ENCODE measurements around the gene ABHD12B. TPM values are rescaled to one million over a fixed set of nuclear protein-coding genes. Genes with fewer than 3 reads are reported as not detected.
"Not testable (repeated sequence)": the region's sequence is repeated elsewhere in the genome, so short reads cannot be mapped to it uniquely, and the experiment has no call there.

Gene ABHD12B
- total RNA-seq, 2 donors from 2014 or later: not detected

DNA sequence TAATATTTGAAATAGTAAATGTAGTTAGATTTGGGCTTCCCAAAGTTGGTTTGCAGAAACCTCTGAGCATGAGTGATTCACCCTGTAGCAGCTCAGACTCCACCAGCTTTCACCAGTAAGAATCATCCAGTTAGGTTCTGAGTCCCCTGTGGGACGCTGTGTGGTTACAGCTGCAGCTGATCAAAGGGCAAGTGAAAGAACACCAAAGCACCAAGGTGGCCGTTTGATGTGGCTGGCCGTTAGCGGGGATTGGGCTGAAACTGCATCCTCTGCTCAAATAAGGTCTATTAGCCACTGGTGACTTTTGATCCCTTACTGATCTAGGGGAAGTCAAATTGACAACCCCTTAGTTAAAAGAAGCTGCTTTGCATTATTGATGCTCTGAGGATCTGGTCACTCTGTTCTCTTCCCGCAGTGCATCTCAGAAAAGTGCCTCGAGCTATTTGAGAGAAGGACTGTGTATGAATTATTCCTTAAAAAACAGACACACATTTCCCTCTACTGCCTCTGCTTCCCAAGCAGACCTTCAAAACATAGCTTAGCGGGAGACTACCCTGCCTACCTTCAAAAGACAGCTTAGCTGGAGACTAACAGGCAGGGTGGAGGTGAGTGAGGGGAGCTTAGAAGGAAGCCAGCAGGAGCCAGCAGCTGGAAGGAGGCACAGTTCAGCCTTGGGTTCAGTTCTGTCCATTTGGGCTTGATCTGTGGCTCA, 3.7 kb downstream of the ABHD12B start:
- ATAC-seq (ENCODE audit: insufficient number of reproducible peaks, low FRiP score, low read depth) (no peak), DNase-seq (ENCODE audit: low spot score) (no peak)
- Histone ChIP-seq H3K4me1 (ENCODE audit: control insufficient read depth in 1 of 2, low read depth in 2 of 2) (peaks cover 0 to 4% of the 10 kb centered on the region in 2 donors), H3K36me3 (no peaks in the 10 kb centered on the region), H3K4me3 (no peak overlapping the region), H3K9me3 (no peaks in the 10 kb centered on the region), H3K27ac (no peak overlapping the region), H3K27me3 (replicated peaks; ENCODE audit: insufficient read depth) (peaks cover 7% of the 10 kb centered on the region)
- TF ChIP-seq, protein P1, sequence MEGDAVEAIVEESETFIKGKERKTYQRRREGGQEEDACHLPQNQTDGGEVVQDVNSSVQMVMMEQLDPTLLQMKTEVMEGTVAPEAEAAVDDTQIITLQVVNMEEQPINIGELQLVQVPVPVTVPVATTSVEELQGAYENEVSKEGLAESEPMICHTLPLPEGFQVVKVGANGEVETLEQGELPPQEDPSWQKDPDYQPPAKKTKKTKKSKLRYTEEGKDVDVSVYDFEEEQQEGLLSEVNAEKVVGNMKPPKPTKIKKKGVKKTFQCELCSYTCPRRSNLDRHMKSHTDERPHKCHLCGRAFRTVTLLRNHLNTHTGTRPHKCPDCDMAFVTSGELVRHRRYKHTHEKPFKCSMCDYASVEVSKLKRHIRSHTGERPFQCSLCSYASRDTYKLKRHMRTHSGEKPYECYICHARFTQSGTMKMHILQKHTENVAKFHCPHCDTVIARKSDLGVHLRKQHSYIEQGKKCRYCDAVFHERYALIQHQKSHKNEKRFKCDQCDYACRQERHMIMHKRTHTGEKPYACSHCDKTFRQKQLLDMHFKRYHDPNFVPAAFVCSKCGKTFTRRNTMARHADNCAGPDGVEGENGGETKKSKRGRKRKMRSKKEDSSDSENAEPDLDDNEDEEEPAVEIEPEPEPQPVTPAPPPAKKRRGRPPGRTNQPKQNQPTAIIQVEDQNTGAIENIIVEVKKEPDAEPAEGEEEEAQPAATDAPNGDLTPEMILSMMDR (IDR thresholded peaks at IDR 0.05): no peak

DNA sequence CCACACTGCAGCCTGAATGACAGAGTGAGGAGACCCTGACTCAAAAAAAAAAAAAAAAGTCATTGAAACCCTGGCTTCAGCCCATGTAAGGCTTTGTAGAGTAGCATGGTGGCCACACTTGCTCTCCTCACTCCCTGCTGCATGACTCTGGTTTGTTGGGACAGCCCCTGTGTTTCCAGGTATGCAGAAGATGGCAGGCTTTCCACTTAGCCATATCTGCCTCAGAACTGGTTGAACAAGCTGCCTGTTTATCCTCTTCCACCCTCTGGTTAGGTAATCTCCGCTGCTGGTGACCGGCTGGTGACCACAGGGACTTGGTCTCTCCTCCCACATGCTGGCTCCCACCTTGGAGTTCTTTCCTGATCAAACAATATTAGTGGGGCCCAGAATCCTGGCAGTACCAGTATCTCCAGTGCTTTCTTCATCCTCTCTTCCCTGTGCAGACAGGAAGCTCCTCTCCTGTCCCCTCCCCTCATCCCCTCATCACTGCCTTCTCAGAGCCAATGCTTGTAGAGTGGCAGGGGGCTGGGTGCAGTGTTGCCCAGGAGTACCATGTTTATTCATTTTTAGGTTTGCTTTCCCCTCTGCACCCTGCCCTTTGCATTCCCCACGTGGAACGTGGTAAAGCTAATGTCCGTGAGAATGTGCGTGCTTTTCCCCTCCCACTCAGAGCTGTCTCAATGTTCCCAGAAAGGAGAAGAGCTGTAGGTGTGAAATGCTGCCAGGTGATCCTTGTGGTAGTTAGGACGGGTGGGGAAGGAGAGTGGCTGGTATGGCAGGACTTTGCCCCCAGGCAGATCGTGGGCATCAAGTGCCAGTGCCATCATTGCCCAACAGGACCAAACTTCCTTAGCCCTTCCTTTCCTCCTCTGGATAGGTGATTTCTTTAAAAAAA, 11.3 kb downstream of the ABHD12B start:
- DNase-seq (ENCODE audit: low spot score) (no peak), ATAC-seq (ENCODE audit: insufficient number of reproducible peaks, low FRiP score, low read depth) (no peak)
- no peaks in the 10 kb centered on the region for H3K4me1 ChIP-seq (ENCODE audit: control insufficient read depth in 1 of 2, low read depth in 2 of 2)
- no peak overlapping the region for H3K27ac ChIP-seq
- H3K36me3 ChIP-seq: no peaks in the 10 kb centered on the region
- H3K4me3 ChIP-seq: no peak overlapping the region
- no peaks in the 10 kb centered on the region for H3K9me3 ChIP-seq
- TF ChIP-seq, protein P1 (IDR thresholded peaks at IDR 0.05): no peak
- no peaks in the 10 kb centered on the region for H3K27me3 ChIP-seq (replicated peaks; ENCODE audit: insufficient read depth)

DNA sequence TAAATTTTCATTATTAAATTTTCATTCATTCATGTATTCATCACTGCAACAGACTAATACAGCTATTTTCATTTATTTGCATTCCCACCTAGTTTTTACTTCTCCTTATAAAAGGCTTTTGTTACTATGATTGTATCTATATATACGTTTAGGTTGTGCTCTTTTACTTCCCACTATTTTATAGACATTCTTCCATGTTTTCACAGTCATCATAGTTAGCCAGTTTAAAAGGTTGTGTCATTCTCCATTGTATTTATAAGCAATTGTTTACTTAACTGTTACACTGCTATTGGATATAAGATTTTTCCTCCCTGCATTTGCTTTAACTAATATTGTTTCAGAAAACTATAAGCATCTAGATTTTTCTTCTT, 12.0 kb downstream of the ABHD12B start:
- TF ChIP-seq, protein P1 (IDR thresholded peaks at IDR 0.05): no peak
- Histone ChIP-seq H3K27ac (no peak overlapping the region), H3K9me3 (no peaks in the 10 kb centered on the region), H3K4me1 (ENCODE audit: control insufficient read depth in 1 of 2, low read depth in 2 of 2) (no peaks in the 10 kb centered on the region), H3K36me3 (no peaks in the 10 kb centered on the region), H3K27me3 (replicated peaks; ENCODE audit: insufficient read depth) (no peaks in the 10 kb centered on the region), H3K4me3 (no peak overlapping the region)
- DNase-seq (ENCODE audit: low spot score) (no peak), ATAC-seq (ENCODE audit: insufficient number of reproducible peaks, low FRiP score, low read depth) (no peak)

DNA sequence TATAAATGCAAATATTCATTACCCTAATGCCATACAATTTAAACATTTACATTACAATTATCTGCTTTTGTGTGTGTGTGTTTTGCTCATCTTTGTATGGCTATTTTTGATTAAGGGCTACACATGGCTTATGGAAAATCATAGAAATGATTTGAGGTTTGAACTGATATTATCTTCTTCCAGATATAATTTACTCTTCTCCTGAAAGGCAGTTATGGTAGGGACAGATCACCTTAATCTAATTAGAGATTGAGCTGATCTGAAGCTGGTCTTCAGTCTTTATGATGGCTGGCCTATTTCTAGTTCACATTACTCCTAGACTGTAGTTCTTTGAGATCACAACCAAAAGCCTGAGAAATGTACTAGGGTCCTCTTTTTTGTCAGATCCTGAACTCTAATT, 15.6 kb downstream of the ABHD12B start:
- H3K27me3 ChIP-seq (replicated peaks; ENCODE audit: insufficient read depth): no peaks in the 10 kb centered on the region
- DNase-seq (ENCODE audit: low spot score) (no peak), ATAC-seq (ENCODE audit: insufficient number of reproducible peaks, low FRiP score, low read depth) (no peak)
- H3K9me3 ChIP-seq: no peaks in the 10 kb centered on the region
- H3K36me3 ChIP-seq: no peaks in the 10 kb centered on the region
- no peak overlapping the region for H3K4me3 ChIP-seq
- H3K4me1 ChIP-seq (ENCODE audit: control insufficient read depth in 1 of 2, low read depth in 2 of 2): no peaks in the 10 kb centered on the region
- TF ChIP-seq, protein P1 (IDR thresholded peaks at IDR 0.05): no peak
- no peak overlapping the region for H3K27ac ChIP-seq

DNA sequence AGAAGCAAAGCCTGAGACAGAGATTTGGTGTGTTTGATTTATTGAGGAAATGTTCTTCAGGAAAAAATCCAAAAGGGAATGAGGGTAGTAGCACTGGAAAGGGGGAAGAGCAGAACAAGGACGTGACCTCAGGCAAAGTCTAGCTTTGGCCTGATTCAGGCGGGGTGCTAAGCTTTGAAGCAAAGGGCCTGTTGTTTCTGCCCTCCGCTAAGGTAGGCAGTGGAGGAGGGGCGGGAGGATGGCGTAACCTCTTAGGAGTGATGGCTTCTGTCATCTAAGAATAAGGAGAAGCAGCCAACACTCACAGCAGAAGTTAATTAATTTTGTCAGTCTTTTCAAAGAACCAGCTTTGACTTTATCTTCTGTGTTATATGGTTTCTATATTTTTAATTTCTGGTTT, 20.4 kb downstream of the ABHD12B start:
- H3K27me3 ChIP-seq (replicated peaks; ENCODE audit: insufficient read depth): no peaks in the 10 kb centered on the region
- H3K9me3 ChIP-seq: no peaks in the 10 kb centered on the region
- H3K4me3 ChIP-seq: no peak overlapping the region
- H3K36me3 ChIP-seq: no peaks in the 10 kb centered on the region
- TF ChIP-seq, protein P1 (IDR thresholded peaks at IDR 0.05): no peak
- H3K27ac ChIP-seq: no peak overlapping the region
- no peaks in the 10 kb centered on the region for H3K4me1 ChIP-seq (ENCODE audit: control insufficient read depth in 1 of 2, low read depth in 2 of 2)
- ATAC-seq (ENCODE audit: insufficient number of reproducible peaks, low FRiP score, low read depth) (no peak), DNase-seq (ENCODE audit: low spot score) (no peak)

DNA sequence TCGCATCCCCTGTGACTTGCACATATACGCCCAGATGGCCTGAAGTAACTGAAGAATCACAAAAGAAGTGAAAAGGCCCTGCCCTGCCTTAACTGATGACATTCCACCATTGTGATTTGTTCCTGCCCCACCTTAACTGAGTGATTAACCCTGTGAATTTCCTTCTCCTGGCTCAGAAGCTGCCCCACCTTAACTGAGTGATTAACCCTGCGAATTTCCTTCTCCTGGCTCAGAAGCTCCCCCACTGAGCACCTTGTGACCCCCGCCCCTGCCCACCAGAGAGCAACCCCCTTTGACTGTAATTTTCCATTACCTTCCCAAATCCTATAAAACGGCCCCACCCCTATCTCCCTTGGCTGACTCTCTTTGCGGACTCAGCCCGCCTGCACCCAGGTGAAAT, 24.6 kb downstream of the ABHD12B start:
- H3K36me3 ChIP-seq; H3K27me3 ChIP-seq (replicated peaks; ENCODE audit: insufficient read depth); H3K4me1 ChIP-seq (ENCODE audit: control insufficient read depth in 1 of 2, low read depth in 2 of 2); ATAC-seq (ENCODE audit: insufficient number of reproducible peaks, low FRiP score, low read depth); DNase-seq (ENCODE audit: low spot score); H3K27ac ChIP-seq; H3K9me3 ChIP-seq; H3K4me3 ChIP-seq: not testable (repeated sequence)

DNA sequence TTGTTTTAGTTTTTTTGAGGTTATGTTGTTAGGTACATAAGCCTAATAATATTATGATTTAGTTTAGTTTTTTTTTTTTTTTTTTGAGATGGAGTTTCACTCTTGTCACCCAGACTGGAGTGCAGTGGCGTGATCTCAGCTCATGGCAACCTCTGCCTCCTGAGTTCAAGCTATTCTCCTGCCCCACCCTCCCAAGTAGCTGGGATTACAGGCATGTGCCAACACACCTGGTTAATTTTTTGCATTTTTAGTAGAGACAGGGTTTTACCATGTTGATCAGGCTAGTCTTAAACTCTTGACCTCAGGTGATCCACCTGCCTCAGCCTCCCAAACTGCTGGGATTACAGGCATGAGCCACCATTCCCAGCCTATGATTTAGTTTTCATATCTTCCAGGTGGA, 25.2 kb downstream of the ABHD12B start:
- not testable (repeated sequence) for ATAC-seq (ENCODE audit: insufficient number of reproducible peaks, low FRiP score, low read depth); H3K27ac ChIP-seq; H3K27me3 ChIP-seq (replicated peaks; ENCODE audit: insufficient read depth); H3K36me3 ChIP-seq; H3K9me3 ChIP-seq; DNase-seq (ENCODE audit: low spot score); H3K4me1 ChIP-seq (ENCODE audit: control insufficient read depth in 1 of 2, low read depth in 2 of 2); H3K4me3 ChIP-seq

All from thoracic aorta (tissue), 2 donors.